Transverse colon (tissue), 4 donors: Measurements from ENCODE around the gene MACO1. TPM values are rescaled to one million over a fixed set of nuclear protein-coding genes. Genes with fewer than 3 reads are reported as not detected.
A peak's percentile ranks its signal among the peaks of the same experiment; 100 is the strongest.

ENCODE experiments used
- DNase-seq: peaks from one replicate; pipeline ENCODE4 v3.0.0-alpha.2; 2019
- H3K27ac ChIP-seq, 4 donors: fragments of 200-600 bp; sonication (generic); 2 replicates each; pipeline ENCODE4 v1.5.1; 2016 to 2018; ENCODE audit warnings: inconsistent platforms in 4 of 4
- H3K27me3 ChIP-seq: fragments of 200-600 bp; sonication (generic); 2 replicates; pipeline ENCODE4 v1.5.1; 2017; ENCODE audit warnings: inconsistent platforms
- H3K36me3 ChIP-seq, 4 donors: fragments of 200-600 bp; sonication (generic); 2 replicates each; pipeline ENCODE4 v1.5.1; 2017 to 2019; ENCODE audit warnings: inconsistent platforms in 4 of 4
- H3K4me1 ChIP-seq, 4 donors: fragments of 200-600 bp; sonication (generic); 2 replicates each; pipeline ENCODE4 v1.5.1; 2017 to 2020; ENCODE audit warnings: inconsistent platforms in 4 of 4
- H3K4me3 ChIP-seq, 4 donors: fragments of 200-600 bp; sonication (generic); 1 replicate in 1 of 4; 2 replicates in 3 of 4; pipeline versions ENCODE4 v1.5.1 to v1.6.1; 2017 to 2019; ENCODE audit warnings: inconsistent platforms in 4 of 4
- H3K9me3 ChIP-seq, 2 donors: fragments of 200-600 bp; sonication (generic); 2 replicates each; pipeline ENCODE4 v1.5.1; 2017 to 2019; ENCODE audit warnings: inconsistent platforms in 2 of 2
- EP300 ChIP-seq: sonication (generic); formaldehyde crosslinking; IDR thresholded peaks from one replicate; pipeline ENCODE4 v1.6.1; 2017; ENCODE audit warnings: antibody characterized with exemption, low read depth
- POLR2A ChIP-seq: fragments of 450-650 bp; IDR thresholded peaks from one replicate; pipeline ENCODE4 v1.6.1; 2016; ENCODE audit warnings: antibody characterized with exemption, mild to moderate bottlenecking, moderate library complexity
- POLR2AphosphoS5 ChIP-seq, 3 donors: sonication (generic); formaldehyde crosslinking; IDR thresholded peaks; one replicate each; pipeline ENCODE4 v1.6.1; 2016; ENCODE audit warnings: antibody characterized with exemption in 3 of 3
- WGBS, 2 donors: methylation state at CpG; one replicate each; pipeline ENCODE4 v1.1.5; 2018; ENCODE audit warnings: low coverage in 1 of 2; 5-methylcytosine and 5-hydroxymethylcytosine counted together
- in situ Hi-C, 4 donors: fragments of 200-750 bp; cut with MboI; loops; one replicate each; pipeline versions ENCODE4 v1.15.0 to v1.15.1; 2017; ENCODE audit warnings: low sequenced_read_pairs in 3 of 4, low pct_ligation_motif_present in 1 of 4, low pct_unique_long_range_greater_than_20kb in 1 of 4
- intact Hi-C: fragments of 100-400 bp; cut with DNase I; formaldehyde crosslinking; loops from one replicate; pipeline ENCODE4 v1.15.1; 2023; ENCODE audit warnings: low total_unique reads
- total RNA-seq, 4 donors: library from RNA; depleted of rRNA; stranded (reverse); fragments of >200 nt; gene quantifications; one replicate each; pipeline ENCODE4 v1.1.0, GENCODE V29; 2016

Gene MACO1
- total RNA-seq, 4 donors from 2014 or later = 11.3 to 24.9 (median 19.0) TPM

DNA sequence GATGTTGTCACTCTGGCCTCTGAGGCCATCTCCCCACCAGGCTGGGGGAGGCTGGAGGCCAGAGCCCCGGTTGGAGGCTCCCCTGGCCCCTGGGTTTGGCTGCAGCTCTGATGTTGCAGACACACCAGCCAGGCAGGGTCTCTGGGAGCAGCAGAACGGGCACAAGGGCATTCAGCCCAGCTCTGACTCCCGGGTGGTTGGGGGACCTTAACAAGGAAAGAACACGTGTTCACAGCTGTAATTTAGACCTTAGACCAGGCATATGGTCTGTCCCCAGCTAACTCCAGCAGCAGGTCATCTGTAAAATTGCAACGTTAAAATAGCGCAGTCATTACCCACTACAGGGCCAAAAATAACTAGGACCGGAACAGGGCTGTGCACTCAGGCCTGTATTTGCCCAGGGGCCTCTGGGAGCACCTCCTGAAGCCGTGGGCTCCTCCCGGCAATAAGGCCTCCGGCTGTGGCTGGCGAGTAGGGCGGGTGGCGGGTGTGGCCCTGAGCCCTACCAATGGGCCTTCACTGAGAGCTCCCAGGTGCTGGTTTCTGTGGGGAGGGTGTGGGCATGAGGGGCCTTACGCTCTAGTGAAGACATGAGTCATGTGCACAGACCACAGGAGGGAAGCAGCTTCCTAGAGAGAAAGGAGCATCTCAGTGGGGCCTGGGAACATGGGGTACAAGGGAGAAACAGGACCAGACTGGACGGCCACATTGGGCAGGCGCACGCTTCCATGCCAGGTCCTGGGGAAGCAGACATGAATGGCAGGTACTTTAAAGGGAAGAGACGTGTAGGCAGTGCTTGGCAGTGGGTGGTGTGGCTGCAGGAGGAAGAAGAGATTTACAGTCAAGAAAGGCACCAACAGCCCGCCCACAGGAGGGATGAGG lies 118.8 kb downstream of the MACO1 start:
- Histone ChIP-seq H3K9me3 (no peaks in the 10 kb centered on the region), H3K36me3 (no peaks in the 10 kb centered on the region), H3K27ac (peak overlapping the region; percentile 81 to 90 (median 86)), H3K4me3 (no peak overlapping the region), H3K4me1 (peaks cover 35 to 54% (median 41%) of the 10 kb centered on the region in 4 donors), H3K27me3 (no peaks in the 10 kb centered on the region)
- TF ChIP-seq POLR2AphosphoS5 (IDR thresholded peaks at IDR 0.05) = peak; percentile 17 to 59 (median 42)
- no peak for TF ChIP-seq EP300
- TF ChIP-seq POLR2A = peak; percentile 46
- peak; percentile 92 for DNase-seq
- in situ Hi-C loops = no loop called here
- 43% methylated on average over 17 of the region's 19 CpGs; no CpG with 5 or more reads in 1 of the 2 donors for WGBS, 2 donors
- intact Hi-C loops = no loop called here

Other genes with a start within 250 kb of the MACO1 start
- gene SYF2, start 198.4 kb upstream of the MACO1 start, total RNA-seq = 10 to 100 TPM in 3 of 4 donors, 1 to 10 TPM in 1; 2.8 to 63.1 (median 36.6) TPM
- 100 to 1,000 TPM; 231 to 467 (median 279) TPM for gene RSRP1, start 183.4 kb upstream of the MACO1 start, total RNA-seq
- not detected for gene RHD, start 158.4 kb upstream of the MACO1 start, total RNA-seq
- gene TMEM50A, start 92.6 kb upstream of the MACO1 start, total RNA-seq = 100 to 1,000 TPM in 2 of 4 donors, 10 to 100 TPM in 2; 21.7 to 108 (median 74.6) TPM
- gene RHCE, start 10.1 kb upstream of the MACO1 start, total RNA-seq = not detected
- 10 to 100 TPM; 24.9 to 75.6 (median 37.8) TPM for gene LDLRAP1, start 112.7 kb downstream of the MACO1 start, total RNA-seq
- 1 to 10 TPM; 2.4 to 6.8 (median 4.3) TPM for gene MAN1C1, start 185.9 kb downstream of the MACO1 start, total RNA-seq